Measurements from ENCODE around the gene DACH1.

DNA sequence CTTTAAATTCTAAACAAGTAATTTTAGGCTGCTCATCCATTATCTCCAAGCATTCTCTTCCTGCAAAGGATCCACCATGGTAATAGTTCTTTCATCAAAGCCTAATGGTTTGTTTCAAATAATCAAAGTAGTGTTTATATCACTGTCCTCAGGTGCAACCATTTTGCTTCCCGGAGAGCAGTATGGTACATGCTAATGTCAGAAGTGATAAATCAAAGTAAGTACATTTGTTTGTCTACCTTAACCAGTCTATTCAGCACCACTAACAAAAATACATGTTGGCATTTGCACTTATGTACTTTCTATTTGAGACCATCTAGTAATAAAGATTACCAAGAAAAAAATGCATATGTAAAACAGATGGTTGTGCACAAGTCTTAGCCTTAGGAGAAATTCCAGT lies 37.5 kb downstream of the DACH1 start:
- TF ChIP-seq, protein P1, sequence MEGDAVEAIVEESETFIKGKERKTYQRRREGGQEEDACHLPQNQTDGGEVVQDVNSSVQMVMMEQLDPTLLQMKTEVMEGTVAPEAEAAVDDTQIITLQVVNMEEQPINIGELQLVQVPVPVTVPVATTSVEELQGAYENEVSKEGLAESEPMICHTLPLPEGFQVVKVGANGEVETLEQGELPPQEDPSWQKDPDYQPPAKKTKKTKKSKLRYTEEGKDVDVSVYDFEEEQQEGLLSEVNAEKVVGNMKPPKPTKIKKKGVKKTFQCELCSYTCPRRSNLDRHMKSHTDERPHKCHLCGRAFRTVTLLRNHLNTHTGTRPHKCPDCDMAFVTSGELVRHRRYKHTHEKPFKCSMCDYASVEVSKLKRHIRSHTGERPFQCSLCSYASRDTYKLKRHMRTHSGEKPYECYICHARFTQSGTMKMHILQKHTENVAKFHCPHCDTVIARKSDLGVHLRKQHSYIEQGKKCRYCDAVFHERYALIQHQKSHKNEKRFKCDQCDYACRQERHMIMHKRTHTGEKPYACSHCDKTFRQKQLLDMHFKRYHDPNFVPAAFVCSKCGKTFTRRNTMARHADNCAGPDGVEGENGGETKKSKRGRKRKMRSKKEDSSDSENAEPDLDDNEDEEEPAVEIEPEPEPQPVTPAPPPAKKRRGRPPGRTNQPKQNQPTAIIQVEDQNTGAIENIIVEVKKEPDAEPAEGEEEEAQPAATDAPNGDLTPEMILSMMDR (IDR thresholded peaks at IDR 0.05 in 2 of 3, conservative IDR thresholded peaks at IDR 0.05 in 1 of 3; ENCODE audit: borderline replicate concordance in 1 of 3, insufficient read depth in 1 of 3, low read depth in 2 of 3, low read length in 2 of 3), result no peak
- TF ChIP-seq TCF7L2 (IDR thresholded peaks at IDR 0.05; ENCODE audit: borderline replicate concordance, extremely low read depth, insufficient read depth, insufficient read length), result no peak
- TF ChIP-seq POLR2A (IDR thresholded peaks at IDR 0.05; ENCODE audit: borderline replicate concordance, extremely low read depth, insufficient read depth, insufficient read length), result no peak
- TF ChIP-seq SRF (IDR thresholded peaks at IDR 0.05; ENCODE audit: low read depth), result no peak
- TF ChIP-seq ZBTB33 (IDR thresholded peaks at IDR 0.05; ENCODE audit: extremely low read depth, insufficient replicate concordance, low read length), result no peak
- no peak for TF ChIP-seq EZH2phosphoT487 (IDR thresholded peaks at IDR 0.05; ENCODE audit: borderline replicate concordance)
- TF ChIP-seq, protein P2, sequence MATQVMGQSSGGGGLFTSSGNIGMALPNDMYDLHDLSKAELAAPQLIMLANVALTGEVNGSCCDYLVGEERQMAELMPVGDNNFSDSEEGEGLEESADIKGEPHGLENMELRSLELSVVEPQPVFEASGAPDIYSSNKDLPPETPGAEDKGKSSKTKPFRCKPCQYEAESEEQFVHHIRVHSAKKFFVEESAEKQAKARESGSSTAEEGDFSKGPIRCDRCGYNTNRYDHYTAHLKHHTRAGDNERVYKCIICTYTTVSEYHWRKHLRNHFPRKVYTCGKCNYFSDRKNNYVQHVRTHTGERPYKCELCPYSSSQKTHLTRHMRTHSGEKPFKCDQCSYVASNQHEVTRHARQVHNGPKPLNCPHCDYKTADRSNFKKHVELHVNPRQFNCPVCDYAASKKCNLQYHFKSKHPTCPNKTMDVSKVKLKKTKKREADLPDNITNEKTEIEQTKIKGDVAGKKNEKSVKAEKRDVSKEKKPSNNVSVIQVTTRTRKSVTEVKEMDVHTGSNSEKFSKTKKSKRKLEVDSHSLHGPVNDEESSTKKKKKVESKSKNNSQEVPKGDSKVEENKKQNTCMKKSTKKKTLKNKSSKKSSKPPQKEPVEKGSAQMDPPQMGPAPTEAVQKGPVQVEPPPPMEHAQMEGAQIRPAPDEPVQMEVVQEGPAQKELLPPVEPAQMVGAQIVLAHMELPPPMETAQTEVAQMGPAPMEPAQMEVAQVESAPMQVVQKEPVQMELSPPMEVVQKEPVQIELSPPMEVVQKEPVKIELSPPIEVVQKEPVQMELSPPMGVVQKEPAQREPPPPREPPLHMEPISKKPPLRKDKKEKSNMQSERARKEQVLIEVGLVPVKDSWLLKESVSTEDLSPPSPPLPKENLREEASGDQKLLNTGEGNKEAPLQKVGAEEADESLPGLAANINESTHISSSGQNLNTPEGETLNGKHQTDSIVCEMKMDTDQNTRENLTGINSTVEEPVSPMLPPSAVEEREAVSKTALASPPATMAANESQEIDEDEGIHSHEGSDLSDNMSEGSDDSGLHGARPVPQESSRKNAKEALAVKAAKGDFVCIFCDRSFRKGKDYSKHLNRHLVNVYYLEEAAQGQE (IDR thresholded peaks at IDR 0.05; ENCODE audit: low read depth), result no peak

Data from HCT116 (cell line).